ENCODE data around the gene TIE1. TPM values are rescaled to one million over a fixed set of nuclear protein-coding genes. Genes with fewer than 3 reads are reported as not detected.
A peak's percentile ranks its signal among the peaks of the same experiment; 100 is the strongest.

TIE1 gene
- total and polyA plus RNA-seq, 4 experiments from 2014 or later = not detected

DNA sequence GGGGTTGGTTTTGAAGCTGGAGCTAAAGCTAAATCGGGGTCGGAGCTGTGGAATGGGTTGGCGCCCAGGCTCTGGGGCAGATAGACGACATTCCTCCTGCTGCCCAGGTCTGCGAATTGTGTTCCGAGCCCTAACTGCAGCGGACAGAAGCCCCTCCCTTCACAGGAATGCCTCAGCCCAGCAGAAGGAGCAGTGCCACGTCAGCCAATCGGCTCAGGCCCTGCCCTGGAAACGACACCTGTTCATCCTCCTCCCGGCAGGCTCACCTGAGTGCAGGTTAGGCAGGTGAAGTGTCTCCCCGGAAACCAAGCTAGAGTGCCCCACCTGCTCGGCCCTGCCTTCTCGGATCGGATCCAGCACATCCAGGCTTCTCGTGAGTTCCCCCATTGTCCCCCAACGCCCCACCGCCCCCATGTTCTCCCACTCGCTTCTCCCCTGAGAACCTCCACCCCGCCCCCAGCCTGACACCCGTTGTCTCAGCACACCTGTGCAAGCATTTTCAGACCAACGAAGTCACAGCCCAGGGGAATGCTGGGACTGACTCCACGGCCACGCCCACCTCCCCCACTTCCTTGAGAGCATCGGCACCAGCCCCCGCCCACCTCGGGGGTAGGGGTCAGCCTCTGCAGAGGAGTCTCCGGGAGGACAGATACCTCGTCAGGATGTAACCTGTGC lies 30.2 kb upstream of the TIE1 start:
- Mint-ChIP-seq H3K4me1 (peaks cover 7 to 28% (median 19%) of the 10 kb centered on the region in 4 donors), H3K4me3 (peak overlapping the region in 7 of 8 donors; percentile 43 to 79 (median 69)), H3K9me3 (peaks cover 0 to 2% (median 0%) of the 10 kb centered on the region in 8 donors), H3K27ac (peak overlapping the region in 3 of 7 donors; percentile 8 to 48 (median 37)), H3K36me3 (no peaks in the 10 kb centered on the region), H3K27me3 (peaks cover 9 to 18% of the 10 kb centered on the region in 2 donors)
- H3K27ac ChIP-seq (ENCODE audit: low read depth, low read length) = no peak overlapping the region
- ChIA-PET POLR2A (ENCODE audit: partially characterized antibody) (interaction anchor here (0.6 kb wide), 1 partner anchor 467 kb away, joined by 3 read pairs; no protein-coding TSS in a partner anchor), CTCF (ENCODE audit: partially characterized antibody) (no interaction called here)
- H3K4me1 ChIP-seq (ENCODE audit: insufficient read depth, low read length) = peaks cover 20% of the 10 kb centered on the region
- DNase-seq = no peak
- no peaks in the 10 kb centered on the region for H3K9me3 ChIP-seq (ENCODE audit: control insufficient read depth in 1 of 2, low read length in 2 of 2)
- H3K36me3 ChIP-seq (ENCODE audit: insufficient read depth, low read length) = no peaks in the 10 kb centered on the region
- H3K27me3 ChIP-seq (ENCODE audit: insufficient read depth, low read length) = no peaks in the 10 kb centered on the region
- intact Hi-C loops (cut with micrococcal nuclease) = no loop called here
- no peak overlapping the region for H3K4me3 ChIP-seq (ENCODE audit: low read length in 2 of 2)

DNA sequence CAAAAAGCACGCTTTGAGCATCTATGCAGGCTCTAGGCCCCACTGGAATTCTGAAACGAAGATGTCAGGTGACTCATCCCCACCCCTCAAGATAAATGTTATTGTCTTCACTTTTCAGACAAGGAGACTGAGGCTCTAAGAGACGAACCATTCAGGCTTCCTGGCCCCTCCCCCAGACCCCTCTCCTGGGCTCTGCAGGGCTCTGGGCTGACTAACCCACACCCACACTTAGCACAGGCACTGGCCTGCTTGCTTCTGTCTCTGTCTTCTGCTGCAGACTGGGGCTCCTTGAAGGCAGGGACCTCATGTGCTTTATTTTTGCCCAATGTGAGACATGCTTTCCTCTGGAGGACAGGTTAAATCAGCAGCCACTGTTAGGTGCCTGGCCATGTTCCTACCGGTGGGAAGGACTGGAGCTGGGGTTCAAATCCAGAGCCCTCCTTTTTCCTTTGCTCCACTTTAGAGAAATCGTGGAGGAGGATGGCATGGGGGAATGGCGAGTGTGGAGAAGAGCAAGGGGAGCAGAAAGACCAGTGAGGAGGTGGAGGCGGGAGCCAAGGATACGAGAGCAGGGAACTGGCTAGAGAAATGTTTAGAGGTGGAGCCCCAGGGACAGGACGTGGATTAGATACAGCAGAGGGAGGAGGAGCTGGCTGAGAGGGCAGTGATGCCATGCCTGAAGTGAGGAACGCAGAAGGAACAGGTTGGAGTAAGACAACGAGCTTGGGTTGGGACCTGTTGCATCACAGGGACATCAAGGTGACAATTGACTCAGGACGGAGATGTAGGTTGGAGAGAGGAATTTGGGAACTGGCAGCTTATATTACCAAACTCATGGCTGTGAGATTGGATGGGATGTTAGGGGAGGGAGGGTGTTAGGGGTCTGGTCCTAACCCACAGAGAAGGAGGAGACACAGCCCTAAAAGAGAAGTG lies 29.3 kb upstream of the TIE1 start:
- POLR2A ChIA-PET (ENCODE audit: partially characterized antibody) = no interaction called here
- H3K4me1 ChIP-seq (ENCODE audit: insufficient read depth, low read length) = peaks cover 20% of the 10 kb centered on the region
- H3K27me3 ChIP-seq (ENCODE audit: insufficient read depth, low read length) = no peaks in the 10 kb centered on the region
- no peak overlapping the region for H3K4me3 ChIP-seq (ENCODE audit: low read length in 2 of 2)
- Mint-ChIP-seq H3K27me3 (peaks cover 8 to 18% of the 10 kb centered on the region in 2 donors), H3K36me3 (no peaks in the 10 kb centered on the region), H3K9me3 (peaks cover 0 to 2% (median 0%) of the 10 kb centered on the region in 8 donors), H3K4me1 (peaks cover 7 to 29% (median 20%) of the 10 kb centered on the region in 4 donors), H3K4me3 (peak overlapping the region in 5 of 8 donors; percentile 1 to 79 (median 69)), H3K27ac (peak overlapping the region in 5 of 7 donors; percentile 2 to 53 (median 19))
- no peak for DNase-seq
- CTCF ChIA-PET (ENCODE audit: partially characterized antibody) = no interaction called here
- H3K36me3 ChIP-seq (ENCODE audit: insufficient read depth, low read length) = no peaks in the 10 kb centered on the region
- intact Hi-C loops (cut with micrococcal nuclease) = no loop called here
- no peaks in the 10 kb centered on the region for H3K9me3 ChIP-seq (ENCODE audit: control insufficient read depth in 1 of 2, low read length in 2 of 2)
- no peak overlapping the region for H3K27ac ChIP-seq (ENCODE audit: low read depth, low read length)

DNA sequence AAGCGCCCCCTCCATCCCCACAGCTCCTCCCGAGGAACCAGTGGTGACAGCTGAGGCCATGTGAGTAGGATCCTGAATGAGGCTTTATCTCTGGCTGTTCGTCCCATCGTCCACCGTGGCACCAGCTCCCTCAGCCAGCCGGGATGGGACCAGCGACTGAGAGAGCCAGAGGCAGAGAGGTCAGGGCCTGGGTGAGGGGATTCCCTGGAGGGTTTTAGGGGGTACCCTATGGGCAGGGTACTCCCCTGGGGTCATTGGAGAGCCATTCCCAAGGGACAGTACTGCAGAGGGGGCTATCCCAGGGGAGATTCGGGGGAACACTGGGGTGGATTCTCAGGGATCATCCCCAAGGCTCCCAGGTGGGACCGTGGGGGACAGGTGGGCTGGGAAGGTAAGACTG lies 28.6 kb upstream of the TIE1 start:
- peaks cover 0 to 2% (median 0%) of the 10 kb centered on the region in 8 donors for H3K9me3 Mint-ChIP-seq
- no peak overlapping the region for H3K4me3 ChIP-seq (ENCODE audit: low read length in 2 of 2)
- intact Hi-C loops (cut with micrococcal nuclease) = no loop called here
- H3K4me1 ChIP-seq (ENCODE audit: insufficient read depth, low read length) = peaks cover 20% of the 10 kb centered on the region
- peaks cover 11 to 18% of the 10 kb centered on the region in 2 donors for H3K27me3 Mint-ChIP-seq
- ChIA-PET CTCF (ENCODE audit: partially characterized antibody) (no interaction called here), POLR2A (ENCODE audit: partially characterized antibody) (no interaction called here)
- no peak overlapping the region for H3K27ac ChIP-seq (ENCODE audit: low read depth, low read length)
- peaks cover 7 to 29% (median 20%) of the 10 kb centered on the region in 4 donors for H3K4me1 Mint-ChIP-seq
- H3K27ac Mint-ChIP-seq = peak overlapping the region in 1 of 7 donors; percentile 42
- no peak for DNase-seq
- no peak overlapping the region for H3K4me3 Mint-ChIP-seq
- no peaks in the 10 kb centered on the region for H3K9me3 ChIP-seq (ENCODE audit: control insufficient read depth in 1 of 2, low read length in 2 of 2)
- H3K36me3 Mint-ChIP-seq = no peaks in the 10 kb centered on the region
- no peaks in the 10 kb centered on the region for H3K36me3 ChIP-seq (ENCODE audit: insufficient read depth, low read length)
- no peaks in the 10 kb centered on the region for H3K27me3 ChIP-seq (ENCODE audit: insufficient read depth, low read length)

DNA sequence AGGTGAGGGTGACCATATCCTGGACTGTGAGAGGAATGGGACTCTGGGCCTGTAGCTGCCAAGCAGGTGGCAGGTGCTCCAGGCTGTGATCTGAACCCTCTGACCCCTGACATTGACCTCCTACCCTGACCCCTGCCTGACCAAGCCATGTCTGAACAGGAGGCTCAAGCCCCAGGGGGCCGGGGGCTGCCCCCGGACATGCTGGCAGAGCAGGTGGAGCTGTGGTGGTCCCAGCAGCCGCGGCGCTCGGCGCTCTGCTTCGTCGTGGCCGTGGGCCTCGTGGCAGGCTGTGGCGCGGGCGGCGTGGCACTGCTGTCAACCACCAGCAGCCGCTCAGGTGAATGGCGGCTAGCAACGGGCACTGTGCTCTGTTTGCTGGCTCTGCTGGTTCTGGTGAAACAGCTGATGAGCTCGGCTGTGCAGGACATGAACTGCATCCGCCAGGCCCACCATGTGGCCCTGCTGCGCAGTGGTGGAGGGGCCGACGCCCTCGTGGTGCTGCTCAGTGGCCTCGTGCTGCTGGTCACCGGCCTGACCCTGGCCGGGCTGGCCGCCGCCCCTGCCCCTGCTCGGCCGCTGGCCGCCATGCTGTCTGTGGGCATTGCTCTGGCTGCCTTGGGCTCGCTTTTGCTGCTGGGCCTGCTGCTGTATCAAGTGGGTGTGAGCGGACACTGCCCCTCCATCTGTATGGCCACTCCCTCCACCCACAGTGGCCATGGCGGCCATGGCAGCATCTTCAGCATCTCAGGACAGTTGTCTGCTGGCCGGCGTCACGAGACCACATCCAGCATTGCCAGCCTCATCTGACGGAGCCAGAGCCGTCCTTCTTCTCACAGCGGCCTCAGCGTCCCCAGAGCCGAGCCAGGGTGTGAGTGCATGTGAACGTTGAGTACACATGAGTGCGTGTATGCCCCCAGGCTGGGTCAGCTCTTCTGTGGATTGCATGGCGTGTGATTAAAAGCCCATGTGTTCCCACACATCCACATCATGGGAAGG lies 27.9 kb upstream of the TIE1 start:
- H3K27ac ChIP-seq (ENCODE audit: low read depth, low read length) = no peak overlapping the region
- no peaks in the 10 kb centered on the region for H3K9me3 ChIP-seq (ENCODE audit: control insufficient read depth in 1 of 2, low read length in 2 of 2)
- ChIA-PET CTCF (ENCODE audit: partially characterized antibody) (no interaction called here), POLR2A (ENCODE audit: partially characterized antibody) (no interaction called here)
- peaks cover 0 to 2% (median 0%) of the 10 kb centered on the region in 8 donors for H3K9me3 Mint-ChIP-seq
- peaks cover 20% of the 10 kb centered on the region for H3K4me1 ChIP-seq (ENCODE audit: insufficient read depth, low read length)
- no peak overlapping the region for H3K4me3 ChIP-seq (ENCODE audit: low read length in 2 of 2)
- H3K36me3 Mint-ChIP-seq = no peaks in the 10 kb centered on the region
- peaks cover 13 to 18% of the 10 kb centered on the region in 2 donors for H3K27me3 Mint-ChIP-seq
- H3K4me1 Mint-ChIP-seq = peaks cover 7 to 29% (median 20%) of the 10 kb centered on the region in 4 donors
- DNase-seq = no peak
- H3K27ac Mint-ChIP-seq = no peak overlapping the region
- H3K36me3 ChIP-seq (ENCODE audit: insufficient read depth, low read length) = no peaks in the 10 kb centered on the region
- no peak overlapping the region for H3K4me3 Mint-ChIP-seq
- intact Hi-C loops (cut with micrococcal nuclease) = no loop called here
- no peaks in the 10 kb centered on the region for H3K27me3 ChIP-seq (ENCODE audit: insufficient read depth, low read length)

DNA sequence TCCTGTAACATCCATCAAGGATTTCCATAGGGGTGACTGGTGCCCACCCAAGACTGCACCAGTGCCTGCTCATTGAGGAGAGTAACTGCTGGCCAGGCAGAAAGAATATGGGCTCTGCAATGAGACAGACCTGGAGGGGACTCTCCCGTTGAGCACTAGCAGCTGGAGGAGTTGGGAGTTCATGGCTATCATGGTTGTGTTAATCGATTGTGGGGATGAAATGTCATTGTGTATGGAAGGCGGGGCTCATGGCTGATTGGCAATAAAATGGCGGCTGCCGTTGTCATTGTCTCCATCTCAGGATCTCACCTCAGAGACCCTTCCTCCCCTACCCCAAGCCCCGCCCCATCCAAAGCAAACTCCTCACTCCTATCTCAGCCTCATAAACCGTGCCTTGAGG lies 27.1 kb upstream of the TIE1 start:
- no peaks in the 10 kb centered on the region for H3K36me3 ChIP-seq (ENCODE audit: insufficient read depth, low read length)
- no peaks in the 10 kb centered on the region for H3K27me3 ChIP-seq (ENCODE audit: insufficient read depth, low read length)
- peak overlapping the region in 1 of 8 donors; percentile 32 for H3K4me3 Mint-ChIP-seq
- H3K27ac Mint-ChIP-seq = no peak overlapping the region
- no peaks in the 10 kb centered on the region for H3K36me3 Mint-ChIP-seq
- intact Hi-C loops (cut with micrococcal nuclease) = no loop called here
- H3K4me1 Mint-ChIP-seq = peaks cover 7 to 29% (median 20%) of the 10 kb centered on the region in 4 donors
- H3K9me3 ChIP-seq (ENCODE audit: control insufficient read depth in 1 of 2, low read length in 2 of 2) = no peaks in the 10 kb centered on the region
- H3K27ac ChIP-seq (ENCODE audit: low read depth, low read length) = no peak overlapping the region
- peaks cover 0 to 2% (median 0%) of the 10 kb centered on the region in 8 donors for H3K9me3 Mint-ChIP-seq
- H3K27me3 Mint-ChIP-seq = peaks cover 18 to 22% of the 10 kb centered on the region in 2 donors
- no peak overlapping the region for H3K4me3 ChIP-seq (ENCODE audit: low read length in 2 of 2)
- peaks cover 20% of the 10 kb centered on the region for H3K4me1 ChIP-seq (ENCODE audit: insufficient read depth, low read length)
- CTCF ChIA-PET (ENCODE audit: partially characterized antibody) = no interaction called here
- no peak for DNase-seq
- POLR2A ChIA-PET (ENCODE audit: partially characterized antibody) = no interaction called here

DNA sequence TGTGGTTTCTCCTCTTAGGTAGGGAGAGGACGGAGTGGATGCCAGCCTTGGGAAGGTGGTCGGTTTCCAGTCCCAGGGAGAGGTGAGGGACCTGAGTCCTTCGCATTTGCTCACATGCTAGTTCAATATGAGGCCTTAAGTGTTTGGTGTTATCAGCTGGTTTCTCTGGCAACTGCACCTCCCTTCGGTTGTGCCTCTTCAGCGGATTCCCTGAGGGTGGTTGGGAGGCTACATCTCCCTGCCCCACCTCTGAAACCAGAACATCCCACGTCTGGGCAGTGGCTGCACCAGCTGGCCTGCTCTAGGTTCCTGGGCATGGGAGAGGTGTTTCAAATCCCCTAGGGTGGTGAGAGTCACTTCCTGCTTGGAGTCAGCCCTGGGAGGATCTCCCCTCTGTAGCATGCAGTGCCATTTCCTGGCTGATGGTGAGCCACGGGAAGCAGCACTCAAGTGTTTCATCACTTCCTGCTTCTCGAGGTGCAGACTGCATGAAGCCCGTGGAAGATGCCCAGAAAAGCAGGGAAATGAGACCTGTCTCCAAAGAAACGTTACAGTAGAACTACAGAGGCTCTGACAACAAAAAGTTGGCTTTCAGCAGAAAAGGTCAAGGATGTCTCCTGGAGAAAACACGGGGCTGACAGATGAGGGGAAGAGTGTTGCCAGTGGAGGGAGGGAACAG lies 26.5 kb upstream of the TIE1 start:
- intact Hi-C loops (cut with micrococcal nuclease) = no loop called here
- peak overlapping the region; percentile 25 to 85 (median 73) for H3K4me3 Mint-ChIP-seq
- peak overlapping the region in 6 of 7 donors; percentile 50 to 90 (median 80) for H3K27ac Mint-ChIP-seq

More for the DNA sequence above, 26.5 kb upstream of the TIE1 start:
- ChIA-PET CTCF (ENCODE audit: partially characterized antibody) (no interaction called here), POLR2A (ENCODE audit: partially characterized antibody) (no interaction called here)
- Histone ChIP-seq H3K36me3 (ENCODE audit: insufficient read depth, low read length) (no peaks in the 10 kb centered on the region), H3K4me3 (ENCODE audit: low read length in 2 of 2) (no peak overlapping the region), H3K27ac (ENCODE audit: low read depth, low read length) (no peak overlapping the region), H3K9me3 (ENCODE audit: control insufficient read depth in 1 of 2, low read length in 2 of 2) (no peaks in the 10 kb centered on the region), H3K4me1 (ENCODE audit: insufficient read depth, low read length) (peaks cover 20% of the 10 kb centered on the region), H3K27me3 (ENCODE audit: insufficient read depth, low read length) (no peaks in the 10 kb centered on the region)
- H3K27me3 Mint-ChIP-seq = peaks cover 17 to 22% of the 10 kb centered on the region in 2 donors
- H3K36me3 Mint-ChIP-seq = no peaks in the 10 kb centered on the region
- H3K4me1 Mint-ChIP-seq = peaks cover 7 to 29% (median 20%) of the 10 kb centered on the region in 4 donors
- H3K9me3 Mint-ChIP-seq = peaks cover 0 to 2% (median 0%) of the 10 kb centered on the region in 8 donors
- peak in 4 of 5 donors; percentile 11 to 32 (median 19) for DNase-seq

Measured in CD4-positive, alpha-beta memory T cell (primary cell).